Measurements from ENCODE around the gene PSMA8.

- TF ChIP-seq CTCF (IDR thresholded peaks at IDR 0.05; ENCODE audit: insufficient read depth, low read depth, low read length): no peak
- no peak for TF ChIP-seq EZH2 (IDR thresholded peaks at IDR 0.05; ENCODE audit: insufficient read depth, low read length)
Measured at GRCh38 chr18:26134107-26134506, 438 bp downstream of the PSMA8 start.
